Measurements from ENCODE around the gene HILPDA. TPM values are rescaled to one million over a fixed set of nuclear protein-coding genes. Genes with fewer than 3 reads are reported as not detected.
A peak's percentile ranks its signal among the peaks of the same experiment; 100 is the strongest.

HILPDA gene
- total and polyA plus RNA-seq, 9 of the 15 experiments (the other 6 are each of a cell fraction or from before 2014, with no cell fraction given) = 8.3 to 71.8 (median 23.5) TPM

GRCh38 chr7:128409596-128410450 is 45.9 kb upstream of the HILPDA start, which contains the start of gene IMPDH1 (continued):
- TF ChIP-seq KDM2B (CRISPR knock-in tag; IDR thresholded peaks at IDR 0.05) (peak; percentile 51; the same call in 1 of the 2 replicates), CBFB (CRISPR knock-in tag; IDR thresholded peaks at IDR 0.05) (peak; percentile 97), CREB5 (CRISPR knock-in tag; IDR thresholded peaks at IDR 0.05) (no peak), SREBF1 (IDR thresholded peaks at IDR 0.05; ENCODE audit: borderline replicate concordance, low read depth, low read length) (no peak), RBBP5 (IDR thresholded peaks at IDR 0.05; ENCODE audit: borderline replicate concordance, insufficient read depth, low read length, poor library complexity, severe bottlenecking) (peak; percentile 83), ZNF668 (CRISPR knock-in tag; IDR thresholded peaks at IDR 0.05) (no peak), MCM3 (IDR thresholded peaks at IDR 0.05) (no peak), ZFX (CRISPR knock-in tag; IDR thresholded peaks at IDR 0.05) (peak; percentile 88), ZNF655 (CRISPR knock-in tag; IDR thresholded peaks at IDR 0.05) (no peak), RBFOX2 (IDR thresholded peaks at IDR 0.05; ENCODE audit: low read depth, low read length) (peak; percentile 88), SETDB1 (IDR thresholded peaks at IDR 0.05; ENCODE audit: low read length) (no peak), MCM7 (IDR thresholded peaks at IDR 0.05) (no peak), CBX5 (IDR thresholded peaks at IDR 0.05; ENCODE audit: borderline replicate concordance, low read depth) (no peak), RBM39 (optimal IDR thresholded peaks at IDR 0.05; ENCODE audit: low read depth, low read length) (no peak), ZNF778 (CRISPR knock-in tag; IDR thresholded peaks at IDR 0.05) (no peak), MEF2D (tag; conservative IDR thresholded peaks at IDR 0.05; ENCODE audit: low read depth) (no peak), ZBTB33 (CRISPR knock-in tag; IDR thresholded peaks at IDR 0.05) (no peak), BRD9 (IDR thresholded peaks at IDR 0.05; ENCODE audit: low read depth, partially characterized antibody) (no peak), TRIM24 (IDR thresholded peaks at IDR 0.05) (peak in 1 of 2 experiments; percentile 41; a peak in 1 of 4 replicates), STAT5B (CRISPR knock-in tag; IDR thresholded peaks at IDR 0.05) (no peak)
- TF ChIP-seq, protein P1, sequence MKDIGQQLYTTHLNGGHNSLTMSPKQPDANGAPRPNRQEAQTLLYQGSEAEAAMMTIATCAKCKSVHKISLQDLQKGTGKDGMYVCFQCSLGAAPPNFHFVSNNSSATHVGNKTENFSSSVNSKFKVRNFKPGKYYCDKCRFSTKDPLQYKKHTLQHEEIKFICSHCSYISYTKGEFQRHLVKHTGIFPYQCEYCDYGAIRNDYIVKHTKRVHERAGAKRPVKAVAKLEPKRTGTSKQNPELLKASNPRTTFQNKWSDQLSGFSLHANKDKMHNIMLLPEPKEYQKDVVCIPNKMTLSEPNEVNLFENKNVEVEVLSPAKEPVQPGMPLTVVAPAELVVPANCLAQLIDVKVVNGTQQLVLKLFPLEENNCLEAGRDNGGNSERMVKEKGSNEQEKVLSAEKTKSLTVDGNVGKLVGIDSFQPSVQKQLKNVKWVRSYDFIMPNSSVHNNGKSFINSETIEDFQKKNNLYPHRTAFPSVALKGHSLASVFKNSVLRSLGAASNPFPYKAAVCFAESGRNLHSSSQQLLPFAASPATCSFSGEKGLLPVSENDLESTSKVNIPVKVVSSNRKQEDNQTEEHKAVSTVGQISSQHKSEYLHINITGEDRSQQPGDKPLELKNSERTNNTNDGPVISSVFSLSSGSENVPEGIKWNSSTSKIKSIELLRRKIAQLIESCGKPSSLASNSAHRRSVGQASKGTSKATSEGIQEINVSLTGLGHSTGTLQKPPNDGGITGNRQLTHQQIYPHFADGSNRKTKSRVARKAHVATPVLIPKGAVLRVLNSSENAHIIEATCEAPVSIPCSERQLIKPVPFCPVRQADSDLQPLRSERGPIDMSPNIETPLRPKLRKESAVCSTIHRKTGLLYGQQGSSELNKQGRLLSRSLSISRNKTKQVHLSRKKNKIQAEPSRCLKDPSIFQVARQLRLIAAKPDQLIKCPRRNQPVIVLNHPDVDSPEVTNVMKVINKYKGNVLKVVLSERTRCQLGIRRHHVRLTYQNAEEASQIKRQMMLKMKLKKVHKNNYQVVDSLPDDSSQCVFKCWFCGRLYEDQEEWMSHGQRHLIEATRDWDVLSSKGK (CRISPR knock-in tag; IDR thresholded peaks at IDR 0.05) = no peak

Data from K562 (cell line).